WERI-Rb-1 (cell line): ENCODE results near the gene CLEC4F.

Experiments
- DNase-seq: peaks from one replicate; pipeline ENCODE4 v3.0.0-alpha.2; 2020
- H3K27ac ChIP-seq: fragments of 250-450 bp; sonication (Bioruptor Pico); 2 replicates; pipeline ENCODE4 v1.5.1; 2020; ENCODE audit warnings: mild to moderate bottlenecking, moderate library complexity
- H3K27me3 ChIP-seq: fragments of 250-450 bp; sonication (Bioruptor Pico); 2 replicates; pipeline ENCODE4 v1.5.1; 2021; ENCODE audit warnings: mild to moderate bottlenecking, low read depth, moderate library complexity; ENCODE audit not compliant: insufficient read depth, severe bottlenecking
- H3K36me3 ChIP-seq: fragments of 250-450 bp; sonication (Bioruptor Pico); 2 replicates; pipeline ENCODE4 v1.5.1; 2020; ENCODE audit warnings: mild to moderate bottlenecking, moderate library complexity
- H3K4me3 ChIP-seq: 2 replicates; pipeline ENCODE4 v1.5.1; 2011; ENCODE audit warnings: low read depth, mild to moderate bottlenecking, control low read depth, low read length
- H3K9me3 ChIP-seq: fragments of 250-450 bp; sonication (Bioruptor Pico); 2 replicates; pipeline ENCODE4 v1.5.1; 2021; ENCODE audit warnings: mild to moderate bottlenecking, moderate library complexity; ENCODE audit not compliant: severe bottlenecking
- TF ChIP-seq, protein P1 (sequence below): IDR thresholded peaks from 2 replicates; pipeline ENCODE4 v1.5.1; 2011; ENCODE audit warnings: low read depth, mild to moderate bottlenecking, control low read depth, inconsistent platforms, low read length

CLEC4F gene

DNA sequence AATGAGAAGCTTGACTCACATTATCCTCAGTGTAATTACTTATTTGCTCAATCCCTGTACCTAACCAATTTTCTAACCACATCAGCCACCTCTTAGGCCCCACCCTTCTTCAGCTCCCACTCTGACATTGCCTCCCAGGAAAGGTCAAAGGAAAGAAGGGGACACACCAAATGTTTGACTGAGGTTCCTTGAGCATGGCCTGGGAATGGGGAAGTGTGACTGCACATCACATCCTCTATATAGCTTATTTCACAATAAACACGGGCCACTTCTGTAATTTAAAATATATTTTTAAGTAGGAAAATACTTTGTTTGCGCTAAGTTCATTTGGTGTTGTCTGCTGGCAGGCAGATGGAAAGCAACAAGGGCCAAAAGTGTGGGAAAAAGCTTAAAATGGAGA is 26.9 kb downstream of the CLEC4F start:
- Histone ChIP-seq H3K36me3 (no peaks in the 10 kb centered on the region), H3K9me3 (no peaks in the 10 kb centered on the region), H3K27me3 (peaks cover 11% of the 10 kb centered on the region), H3K4me3 (no peak overlapping the region), H3K27ac (no peak overlapping the region)
- DNase-seq, result no peak
- TF ChIP-seq, protein P1, sequence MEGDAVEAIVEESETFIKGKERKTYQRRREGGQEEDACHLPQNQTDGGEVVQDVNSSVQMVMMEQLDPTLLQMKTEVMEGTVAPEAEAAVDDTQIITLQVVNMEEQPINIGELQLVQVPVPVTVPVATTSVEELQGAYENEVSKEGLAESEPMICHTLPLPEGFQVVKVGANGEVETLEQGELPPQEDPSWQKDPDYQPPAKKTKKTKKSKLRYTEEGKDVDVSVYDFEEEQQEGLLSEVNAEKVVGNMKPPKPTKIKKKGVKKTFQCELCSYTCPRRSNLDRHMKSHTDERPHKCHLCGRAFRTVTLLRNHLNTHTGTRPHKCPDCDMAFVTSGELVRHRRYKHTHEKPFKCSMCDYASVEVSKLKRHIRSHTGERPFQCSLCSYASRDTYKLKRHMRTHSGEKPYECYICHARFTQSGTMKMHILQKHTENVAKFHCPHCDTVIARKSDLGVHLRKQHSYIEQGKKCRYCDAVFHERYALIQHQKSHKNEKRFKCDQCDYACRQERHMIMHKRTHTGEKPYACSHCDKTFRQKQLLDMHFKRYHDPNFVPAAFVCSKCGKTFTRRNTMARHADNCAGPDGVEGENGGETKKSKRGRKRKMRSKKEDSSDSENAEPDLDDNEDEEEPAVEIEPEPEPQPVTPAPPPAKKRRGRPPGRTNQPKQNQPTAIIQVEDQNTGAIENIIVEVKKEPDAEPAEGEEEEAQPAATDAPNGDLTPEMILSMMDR, result no peak

DNA sequence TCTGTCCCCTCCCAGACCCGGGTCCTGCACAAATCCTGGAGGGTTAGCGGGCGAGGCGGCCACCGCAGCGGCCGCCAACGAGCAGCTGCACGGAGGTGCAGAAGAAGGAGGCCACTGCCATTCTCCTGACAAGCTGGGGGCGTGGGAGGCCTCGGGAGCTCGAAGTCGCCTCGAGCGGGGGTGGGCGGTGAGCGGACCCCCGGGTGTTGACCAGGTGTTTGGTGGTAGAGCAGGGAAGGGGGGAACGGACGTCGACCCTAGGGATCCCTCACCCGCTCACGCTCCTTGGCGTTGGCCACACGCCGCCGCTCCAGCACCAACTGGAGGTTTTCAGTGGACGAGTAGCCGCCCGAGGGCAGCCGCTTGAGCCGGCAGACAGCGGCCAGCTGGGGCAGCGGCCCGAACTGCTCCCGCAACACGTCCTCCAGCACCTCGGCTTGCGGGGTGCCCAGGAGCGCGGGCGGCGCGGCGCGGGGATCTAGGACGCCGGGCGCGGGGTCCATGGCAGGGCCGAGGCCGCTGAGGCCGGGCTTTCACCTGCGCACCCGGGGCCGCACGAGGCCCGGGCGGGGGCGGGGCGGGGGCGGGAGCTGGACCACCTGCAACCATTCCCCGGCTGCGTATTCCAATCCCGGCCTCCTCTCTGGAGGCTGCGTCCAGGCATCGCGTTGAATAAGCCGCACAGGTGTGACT is 30.1 kb downstream of the CLEC4F start, which contains the start of gene FIGLA:
Gene FIGLA (minus strand): TSS at position 508 of the 693 bp plus-strand sequence. CDS start 5 bp downstream, at position 503.
- DNase-seq, result no peak
- H3K27ac ChIP-seq, result no peak within 1 kb of the TSS
- H3K4me3 ChIP-seq, result peak within 1 kb of the TSS; percentile 30
- no peaks in the 10 kb centered on the region for H3K9me3 ChIP-seq
- TF ChIP-seq, protein P1, result no peak
- no peaks in the 10 kb centered on the region for H3K36me3 ChIP-seq
- H3K27me3 ChIP-seq, result peaks cover 11% of the 10 kb centered on the region

DNA sequence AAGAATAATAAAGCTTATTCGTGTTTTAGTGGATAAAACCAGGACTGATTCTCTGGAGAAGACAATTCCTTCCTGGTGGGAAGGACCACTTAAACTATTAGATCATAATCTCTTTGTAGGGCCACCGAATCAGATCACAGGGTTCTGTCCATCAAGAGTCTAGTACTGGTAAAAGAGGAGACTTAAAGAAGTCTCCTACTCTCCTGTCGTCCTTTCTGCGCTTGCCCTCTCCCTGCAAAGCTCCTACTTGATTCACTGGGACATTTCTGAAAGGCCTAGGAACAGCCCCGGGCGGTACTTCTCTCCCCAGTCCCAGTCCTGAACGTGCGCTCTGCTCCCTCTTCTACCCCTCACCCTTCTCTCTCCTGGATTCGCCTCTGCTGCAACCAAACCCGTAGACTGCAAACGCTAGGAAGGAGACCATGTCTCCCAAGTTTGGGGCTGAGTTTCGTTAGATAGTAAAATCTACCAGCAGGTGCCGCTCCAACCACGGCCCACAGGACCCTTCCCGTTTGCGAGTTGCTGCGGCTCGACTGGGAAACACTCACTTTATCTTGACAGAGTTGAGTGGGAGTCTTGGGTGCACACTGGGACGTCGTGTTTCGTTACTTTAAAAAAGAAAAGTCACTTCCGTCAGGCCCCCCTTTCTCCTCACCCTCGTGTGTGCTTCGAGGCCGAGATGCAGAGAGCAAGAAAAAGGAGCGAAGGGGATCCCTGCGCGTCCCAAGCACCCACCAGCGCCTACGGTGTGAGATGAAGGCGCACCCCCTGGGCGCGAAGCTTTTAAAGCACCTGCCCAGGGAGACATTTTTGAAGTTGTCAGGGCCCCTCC is 30.9 kb downstream of the CLEC4F start:
- TF ChIP-seq, protein P1, result peak; percentile 93
- H3K4me3 ChIP-seq, result peak overlapping the region; percentile 30
- H3K9me3 ChIP-seq, result no peaks in the 10 kb centered on the region
- H3K27me3 ChIP-seq, result peaks cover 11% of the 10 kb centered on the region
- H3K27ac ChIP-seq, result no peak overlapping the region
- peak; percentile 88 for DNase-seq
- H3K36me3 ChIP-seq, result no peaks in the 10 kb centered on the region

DNA sequence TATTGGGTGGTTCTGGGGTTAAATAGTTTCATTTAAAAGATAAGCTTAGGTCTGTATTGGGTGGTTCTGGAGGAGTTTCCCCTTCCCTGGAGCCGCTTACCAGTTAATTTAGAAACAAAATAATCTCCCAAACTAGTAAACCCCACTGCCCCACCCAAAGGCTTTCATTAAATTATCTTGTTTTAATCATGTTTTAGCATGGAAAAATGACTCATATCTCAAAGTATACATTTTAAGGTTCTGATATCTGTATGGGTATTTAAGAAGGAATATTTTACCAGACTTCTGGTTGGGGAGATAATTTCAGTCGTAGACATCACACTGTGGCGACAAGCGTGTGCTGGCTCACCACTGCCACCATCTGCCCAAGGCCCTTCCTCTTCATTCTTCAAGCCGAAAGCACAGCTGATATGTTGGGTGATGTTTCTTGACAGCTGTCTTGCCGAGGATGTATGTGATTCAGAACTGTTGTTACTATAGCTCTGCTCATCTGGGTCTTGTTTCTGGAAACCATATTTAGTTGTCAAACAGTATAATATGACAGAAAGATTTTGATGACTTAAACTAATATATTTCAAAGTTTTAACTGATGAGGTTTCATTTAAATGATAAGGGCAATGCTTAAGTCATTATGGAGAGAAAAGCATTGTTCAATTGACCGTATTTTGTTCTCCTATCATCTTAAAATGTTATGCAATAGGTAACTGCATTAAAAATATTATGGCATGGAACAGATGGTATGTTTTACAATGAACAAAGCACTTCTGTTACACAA is 35.1 kb downstream of the CLEC4F start:
- H3K27me3 ChIP-seq, result peaks cover 11% of the 10 kb centered on the region
- no peak overlapping the region for H3K27ac ChIP-seq
- DNase-seq, result peak; percentile 81
- H3K4me3 ChIP-seq, result no peak overlapping the region
- no peaks in the 10 kb centered on the region for H3K9me3 ChIP-seq
- H3K36me3 ChIP-seq, result no peaks in the 10 kb centered on the region
- TF ChIP-seq, protein P1, result peak; percentile 89

DNA sequence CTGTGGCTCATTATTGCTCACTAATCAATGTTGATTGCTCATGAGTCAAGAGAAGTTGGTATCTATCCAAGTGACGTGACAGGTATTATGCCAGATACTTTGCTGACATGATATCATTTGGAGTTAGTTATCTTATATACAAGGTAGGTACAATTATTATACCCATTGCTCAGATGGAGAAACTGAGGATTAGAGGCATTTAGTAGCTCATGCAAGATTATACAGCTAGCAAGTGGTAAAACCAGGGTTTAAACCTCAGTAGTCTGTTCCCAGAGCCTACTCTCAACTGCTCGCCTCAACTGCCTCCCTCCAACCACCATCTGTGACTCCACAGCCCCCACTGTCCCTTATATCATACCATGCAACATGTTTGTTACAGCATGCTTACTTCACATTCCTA is 36.1 kb downstream of the CLEC4F start:
- DNase-seq, result no peak
- Histone ChIP-seq H3K9me3 (no peaks in the 10 kb centered on the region), H3K36me3 (no peaks in the 10 kb centered on the region), H3K27me3 (peaks cover 5% of the 10 kb centered on the region), H3K4me3 (no peak overlapping the region), H3K27ac (no peak overlapping the region)
- TF ChIP-seq, protein P1, result no peak
